Activated CD8-positive, alpha-beta memory T cell treated with anti-CD3 and anti-CD28 coated beads, Interleukin-2, amount 50 U/mL, for 1 hour (primary cell): ENCODE data around the gene AFG3L2.

Experiments used
- DNase-seq: peaks from one replicate; pipeline ENCODE4 v3.0.0-alpha.2; 2020; ENCODE audit errors: extremely low read depth

Gene AFG3L2

GRCh38 chr18:12361770-12362378 lies 15.2 kb downstream of the AFG3L2 start:
- no peak for DNase-seq

- DNase-seq, result no peak
Observed at GRCh38 chr18:12359515-12359927, 17.5 kb downstream of the AFG3L2 start.

- DNase-seq, result no peak
Observed at GRCh38 chr18:12352188-12352587, 24.8 kb downstream of the AFG3L2 start.

- no peak for DNase-seq
Observed at GRCh38 chr18:12347895-12348294, 29.1 kb downstream of the AFG3L2 start.

GRCh38 chr18:12346240-12346565 lies 30.8 kb downstream of the AFG3L2 start:
- DNase-seq, result no peak

GRCh38 chr18:12345491-12346239 lies 31.4 kb downstream of the AFG3L2 start:
- no peak for DNase-seq

GRCh38 chr18:12342661-12343060 lies 34.4 kb downstream of the AFG3L2 start:
- no peak for DNase-seq

GRCh38 chr18:12340945-12341660 lies 35.9 kb downstream of the AFG3L2 start:
- DNase-seq, result no peak

GRCh38 chr18:12338382-12338781 lies 38.6 kb downstream of the AFG3L2 start:
- no peak for DNase-seq

GRCh38 chr18:12336887-12337286 lies 40.1 kb downstream of the AFG3L2 start:
- DNase-seq, result no peak

GRCh38 chr18:12336171-12336613 lies 40.8 kb downstream of the AFG3L2 start:
- DNase-seq, result no peak

GRCh38 chr18:12335503-12335902 lies 41.5 kb downstream of the AFG3L2 start:
- no peak for DNase-seq

GRCh38 chr18:12334863-12335262 lies 42.2 kb downstream of the AFG3L2 start:
- DNase-seq, result no peak

GRCh38 chr18:12334366-12334808 lies 42.6 kb downstream of the AFG3L2 start:
- DNase-seq, result no peak

- DNase-seq, result no peak
Observed at GRCh38 chr18:12333506-12334290, 43.3 kb downstream of the AFG3L2 start.

- no peak for DNase-seq
Observed at GRCh38 chr18:12330766-12331165, 46.3 kb downstream of the AFG3L2 start.

- no peak for DNase-seq
Observed at GRCh38 chr18:12329125-12329698, 47.8 kb downstream of the AFG3L2 start.

- DNase-seq, result no peak
Observed at GRCh38 chr18:12328179-12328823, 48.7 kb downstream of the AFG3L2 start.

GRCh38 chr18:12327510-12328178 lies 49.4 kb downstream of the AFG3L2 start:
- peak; percentile 13 for DNase-seq

GRCh38 chr18:12326711-12327460 lies 50.1 kb downstream of the AFG3L2 start:
- DNase-seq, result no peak
